HG03575 (cell line): ENCODE data around the gene KLC1.

Experiments used
- ATAC-seq: cut with Tn5 transposase; IDR thresholded peaks from one replicate; pipeline ENCODE4 v1.9.1; 2021; ENCODE audit not compliant: unreplicated experiment, insufficient number of reproducible peaks, low FRiP score; ENCODE audit errors: extremely low read depth

The KLC1 gene

DNA sequence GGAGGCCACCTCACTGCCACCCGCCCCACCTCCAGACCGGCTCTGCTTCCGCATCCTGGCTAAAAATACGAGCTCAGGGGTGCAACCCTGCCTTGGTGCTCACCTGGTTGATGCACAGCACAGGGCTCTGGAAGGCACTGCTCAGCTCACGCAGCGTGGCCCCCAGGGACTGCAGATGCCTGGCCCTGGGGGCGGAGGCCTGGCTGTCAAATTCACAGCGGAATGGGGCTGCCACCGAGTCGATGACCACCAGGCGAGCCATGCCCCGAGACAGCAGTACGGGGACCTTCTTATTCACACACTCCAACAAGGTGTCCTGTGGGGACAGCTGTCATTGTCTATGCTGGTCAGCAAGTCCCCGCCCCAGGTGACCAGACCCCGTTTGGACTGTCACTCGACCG is 70.2 kb downstream of the KLC1 start:
- no peak for ATAC-seq

GRCh38 chr14:103699901-103700752 is 71.1 kb downstream of the KLC1 start:
- ATAC-seq: no peak

DNA sequence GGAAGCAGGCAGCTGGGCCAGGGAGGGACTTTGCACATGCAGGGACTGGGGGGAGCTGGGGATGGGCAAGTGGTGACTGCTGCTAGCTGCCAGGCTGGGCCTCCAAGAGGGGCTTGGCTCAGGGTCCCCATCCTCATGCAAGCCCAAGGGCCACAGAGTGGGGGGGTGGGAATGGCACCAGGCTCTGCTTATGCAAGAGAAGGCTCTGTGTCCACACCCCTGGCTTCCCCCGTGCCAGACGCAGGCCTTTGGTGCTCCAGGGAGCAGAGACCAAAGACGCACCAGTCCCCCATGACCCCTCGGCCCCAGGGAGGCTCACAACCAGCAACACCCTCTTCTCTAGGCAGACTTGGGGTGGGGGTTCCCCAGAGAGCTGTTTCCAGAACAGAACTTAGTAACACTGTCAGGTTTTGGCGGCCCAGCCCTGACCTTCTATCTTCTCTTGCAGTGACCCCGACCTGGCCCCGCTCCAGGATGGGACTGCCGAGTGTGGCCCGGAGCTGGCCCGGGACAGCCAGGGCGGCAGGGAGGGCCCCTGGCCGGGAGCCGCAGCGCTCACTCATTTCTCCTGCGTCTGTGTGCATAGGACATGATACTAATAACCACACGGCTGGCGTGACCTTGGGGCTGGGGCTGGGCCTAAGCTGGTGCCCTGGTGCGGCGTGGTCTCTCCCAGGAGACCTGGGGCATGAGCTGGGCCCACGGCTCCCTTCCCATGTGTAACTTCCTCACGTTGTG is 71.9 kb downstream of the KLC1 start:
- no peak for ATAC-seq

GRCh38 chr14:103702095-103702494 is 73.1 kb downstream of the KLC1 start:
- ATAC-seq: no peak

DNA sequence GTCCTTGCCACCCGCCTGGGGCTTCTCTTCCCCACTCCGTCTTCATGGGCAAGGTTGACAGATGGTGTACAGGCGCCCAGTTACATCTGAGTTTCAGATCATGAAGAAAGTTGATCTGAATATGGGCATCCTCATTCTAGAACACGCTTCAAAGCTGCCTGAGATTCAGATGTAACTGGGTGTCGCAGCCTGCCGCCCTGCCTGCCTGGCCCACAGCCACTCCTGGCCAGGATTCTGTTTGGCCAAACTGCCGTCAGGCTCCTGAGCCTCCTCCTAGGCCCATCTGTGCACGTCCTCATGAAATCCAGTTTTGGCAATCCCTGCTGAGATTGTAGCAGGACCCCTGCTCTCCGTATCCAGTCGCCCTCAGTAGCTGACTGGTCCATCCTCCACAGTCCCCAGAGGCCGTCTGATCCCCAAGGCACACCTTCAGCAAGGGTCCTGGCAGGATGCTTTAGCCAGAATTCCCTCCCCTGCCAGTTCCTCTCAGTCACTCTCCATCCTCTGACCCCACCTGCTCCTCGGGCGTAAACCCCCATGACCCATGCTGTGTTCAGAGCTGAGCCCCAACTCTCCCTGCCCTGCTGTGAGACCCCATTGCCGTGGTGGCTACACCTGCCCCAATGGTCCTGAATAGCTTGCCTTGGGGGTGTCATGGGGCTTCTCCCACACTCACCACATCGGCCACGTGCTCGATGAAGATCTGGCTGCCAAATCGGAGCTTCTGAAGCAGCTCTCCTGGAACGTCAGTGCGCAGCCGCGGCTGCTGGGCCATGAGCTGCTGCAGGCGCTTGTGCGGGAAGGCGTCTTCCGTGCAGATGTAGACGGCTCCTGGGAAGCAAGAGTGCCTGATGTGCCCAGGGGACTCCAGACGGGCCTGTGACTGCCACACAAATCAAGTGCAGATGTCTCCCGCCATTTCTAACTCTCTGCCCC is 73.8 kb downstream of the KLC1 start:
- ATAC-seq: no peak

- no peak for ATAC-seq
Observed at GRCh38 chr14:103703433-103704385, 74.7 kb downstream of the KLC1 start.

GRCh38 chr14:103704708-103705107 is 75.7 kb downstream of the KLC1 start:
- no peak for ATAC-seq

- no peak for ATAC-seq
Observed at GRCh38 chr14:103705118-103705503, 76.1 kb downstream of the KLC1 start.

- no peak for ATAC-seq
Observed at GRCh38 chr14:103705504-103706284, 76.7 kb downstream of the KLC1 start.

DNA sequence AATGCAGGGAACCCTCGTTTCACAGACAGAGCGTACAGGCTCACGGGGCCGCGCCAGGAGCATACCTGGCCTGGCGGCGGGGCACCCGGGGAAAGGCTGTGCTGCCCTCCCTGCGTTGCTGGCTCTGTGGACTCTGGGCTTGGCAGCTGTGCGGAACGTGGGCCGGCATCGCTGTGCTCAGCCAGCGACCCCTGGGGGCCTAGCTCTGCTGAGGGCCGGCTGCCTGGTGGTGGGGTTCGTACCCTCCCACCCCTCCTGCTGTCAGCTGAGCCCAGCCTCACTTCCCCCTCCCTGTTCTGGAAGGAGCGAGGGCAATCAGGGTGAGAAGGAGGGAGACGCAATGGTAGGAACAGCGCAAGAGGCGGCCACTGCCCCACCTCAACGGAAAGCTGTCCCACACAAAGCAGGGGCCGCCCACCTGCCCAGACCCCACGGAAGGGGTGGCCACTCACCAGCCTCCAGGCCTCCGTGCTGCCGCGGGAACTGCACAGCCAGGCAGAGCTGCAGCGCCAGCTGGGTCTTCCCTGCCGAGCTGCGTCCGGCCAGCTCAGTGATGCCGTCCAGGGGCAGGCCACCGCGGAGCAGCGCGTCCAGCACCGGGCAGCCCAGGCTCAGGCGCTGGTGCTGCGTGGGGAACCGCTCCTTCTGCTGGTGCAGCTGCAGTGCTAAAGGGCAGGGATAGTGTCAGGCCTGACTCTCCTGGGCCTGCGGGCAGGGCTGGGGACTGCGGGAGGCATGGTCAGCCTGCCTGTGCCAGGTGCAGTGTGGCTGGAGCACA is 77.7 kb downstream of the KLC1 start:
- ATAC-seq: no peak

DNA sequence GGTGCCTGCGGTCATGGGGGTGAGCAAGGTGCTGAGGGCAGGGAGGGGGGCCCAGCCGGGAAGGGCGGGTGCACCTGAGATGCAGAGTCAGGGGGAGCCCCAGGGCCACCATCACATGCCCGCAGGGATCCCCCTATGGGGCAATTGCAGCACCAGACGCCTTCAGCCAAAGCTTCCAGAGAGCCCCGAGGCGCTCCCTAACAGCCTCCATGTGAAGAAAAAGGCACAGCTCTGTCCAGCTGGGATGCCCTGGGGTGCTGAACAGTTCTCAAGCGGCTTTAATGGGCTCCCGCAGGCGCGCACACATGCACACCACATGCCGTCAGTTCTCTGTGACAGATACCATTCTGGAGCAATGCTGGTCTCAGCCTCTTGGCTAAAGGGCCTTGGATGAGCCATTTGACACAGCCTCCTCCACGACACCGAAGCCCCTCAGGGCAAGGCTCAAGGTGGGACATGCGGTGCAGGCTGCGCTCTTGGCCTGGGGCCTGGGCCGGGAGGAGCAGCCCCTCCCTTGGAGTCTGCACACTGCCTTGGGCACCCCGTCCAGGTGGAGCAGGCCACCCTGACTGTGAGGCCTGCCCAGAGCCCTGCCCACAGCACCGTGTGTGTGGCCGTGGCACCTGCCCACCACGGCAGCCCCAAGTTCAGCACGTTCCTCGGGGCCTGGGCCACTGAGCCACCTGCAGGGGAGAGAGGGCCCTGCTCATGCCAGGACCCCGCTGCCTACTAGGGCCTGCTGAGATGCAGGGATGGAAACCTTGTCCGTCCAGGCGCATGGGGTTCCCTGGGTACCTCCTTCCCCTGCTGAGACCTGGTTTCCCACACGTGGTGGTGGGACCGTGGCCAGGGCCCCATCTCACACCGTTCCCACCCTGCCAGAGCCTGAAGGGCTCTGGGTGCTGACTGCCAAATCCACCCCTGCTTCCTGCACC is 78.6 kb downstream of the KLC1 start:
- no peak for ATAC-seq

GRCh38 chr14:103708750-103709187 is 79.8 kb downstream of the KLC1 start:
- ATAC-seq: no peak

- ATAC-seq: no peak
Observed at GRCh38 chr14:103709814-103710213, 80.8 kb downstream of the KLC1 start.

DNA sequence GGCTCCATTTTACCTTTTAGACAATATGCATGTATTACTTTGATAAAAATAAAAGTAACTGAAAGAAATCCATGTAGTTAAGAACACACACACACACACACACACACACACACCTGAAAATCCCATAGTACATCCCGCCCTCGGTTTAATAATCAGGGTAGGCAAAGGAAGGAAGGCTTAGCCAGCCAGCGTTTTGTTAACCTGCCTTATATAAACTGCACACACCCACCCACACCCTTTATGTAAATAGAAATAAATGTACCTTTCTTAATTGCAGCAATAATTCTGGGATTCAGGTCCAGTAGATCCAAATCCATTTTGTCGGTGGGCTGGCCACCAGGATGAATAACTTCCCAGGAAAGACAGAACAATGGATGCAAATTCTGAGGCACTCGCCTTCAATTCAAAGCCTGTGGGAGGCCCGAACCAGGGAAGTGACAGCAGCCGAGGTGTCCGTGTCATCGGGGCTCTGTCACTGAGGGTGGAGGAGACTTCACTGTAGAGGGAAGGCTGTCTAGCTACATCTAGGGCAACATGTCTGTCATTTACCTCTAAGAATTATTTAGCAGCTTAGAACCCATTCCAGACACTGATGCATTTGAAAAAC is 81.9 kb downstream of the KLC1 start:
- no peak for ATAC-seq
